COLO829 (cell line): ENCODE data around the gene ATG9A.
"Not testable (repeated sequence)": the region's sequence is repeated elsewhere in the genome, so short reads cannot be mapped to it uniquely, and the experiment has no call there.

ENCODE experiments used
- DNase-seq: peaks from one replicate; pipeline ENCODE4 v3.0.0; 2012; ENCODE audit warnings: low spot score

The ATG9A gene

GRCh38 chr2:219229305-219230058, at the start of gene ATG9A, which contains the start of gene ANKZF1:
Gene ATG9A, minus strand, starts transcription at chr2:219229636. Its CDS starts 1,612 bp downstream, at chr2:219228024.
Gene ANKZF1, plus strand, starts transcription at chr2:219229806. Its CDS starts 452 bp downstream, at chr2:219230258.
- DNase-seq = peak; percentile 98

DNA sequence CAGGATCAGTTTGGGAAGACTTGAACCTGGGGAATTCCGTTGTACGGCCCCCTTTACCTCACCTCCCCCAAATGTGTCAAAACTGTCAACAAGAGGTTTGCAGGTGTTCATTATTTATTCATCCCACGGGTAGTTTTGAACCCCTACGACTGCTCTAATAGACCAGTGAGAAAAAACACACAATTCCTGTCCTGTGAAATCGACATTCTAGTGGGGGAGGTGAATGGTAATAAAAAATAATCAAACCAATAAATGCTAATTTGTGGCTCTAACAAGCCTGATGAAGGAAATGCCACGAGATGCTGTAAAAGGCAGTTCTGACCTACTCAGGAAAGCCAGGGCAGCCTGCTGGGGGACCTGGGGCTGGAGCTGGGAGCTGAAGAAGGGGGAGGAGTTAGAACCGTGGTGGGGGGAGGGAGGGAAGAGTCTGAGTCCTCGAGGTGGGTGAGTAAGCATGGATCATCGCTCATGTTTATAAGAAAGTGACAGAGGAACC, 49.3 kb upstream of the ATG9A start:
- no peak for DNase-seq

DNA sequence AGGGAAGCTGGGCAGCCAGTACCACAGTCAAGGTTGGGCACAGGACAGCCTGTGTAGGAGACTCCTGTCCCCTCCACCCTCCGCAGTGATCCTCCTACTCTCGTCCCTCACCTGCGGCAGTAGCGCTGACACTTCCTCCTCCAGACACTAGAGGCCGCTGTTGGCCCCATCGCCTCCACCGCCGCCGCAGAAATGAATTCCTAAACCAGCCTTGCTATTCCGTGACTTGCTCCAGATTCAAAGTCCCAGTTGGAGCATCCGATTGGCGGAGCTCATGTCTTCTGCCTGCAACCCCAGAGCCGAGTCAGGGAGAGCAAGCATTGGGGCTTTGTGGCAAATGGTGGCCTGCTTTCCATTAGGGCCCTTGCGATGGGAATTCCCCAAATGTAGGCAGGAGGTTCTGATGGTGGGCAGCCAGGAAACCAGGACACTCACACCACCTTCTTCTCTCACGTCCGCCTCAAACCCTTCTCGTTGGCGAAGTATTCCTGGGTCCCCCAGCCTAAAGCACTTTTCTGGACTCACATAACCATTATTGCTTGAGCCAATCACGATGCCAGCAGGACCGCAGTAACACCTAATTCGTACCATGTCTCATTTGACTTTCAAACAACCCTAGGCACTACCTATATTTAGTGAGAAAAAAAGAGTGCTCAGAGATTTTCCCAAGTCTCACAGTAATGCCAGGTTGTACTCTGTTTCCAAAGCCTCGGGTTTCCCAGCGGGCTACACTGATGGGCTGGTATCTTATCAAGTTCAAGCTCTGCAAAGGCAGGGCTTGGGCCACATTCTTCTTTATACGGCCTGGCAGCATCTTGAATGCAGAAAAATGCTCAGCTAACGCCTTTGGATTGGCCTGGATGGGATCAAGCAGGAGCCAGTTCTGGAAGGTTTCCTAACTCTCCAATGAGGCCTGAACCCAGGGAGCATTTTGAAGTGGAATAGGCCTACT, 48.5 kb upstream of the ATG9A start:
- peak; percentile 79 for DNase-seq

GRCh38 chr2:219274361-219274921, 45.0 kb upstream of the ATG9A start:
- DNase-seq = no peak

GRCh38 chr2:219273937-219274336, 44.5 kb upstream of the ATG9A start:
- DNase-seq = no peak

DNA sequence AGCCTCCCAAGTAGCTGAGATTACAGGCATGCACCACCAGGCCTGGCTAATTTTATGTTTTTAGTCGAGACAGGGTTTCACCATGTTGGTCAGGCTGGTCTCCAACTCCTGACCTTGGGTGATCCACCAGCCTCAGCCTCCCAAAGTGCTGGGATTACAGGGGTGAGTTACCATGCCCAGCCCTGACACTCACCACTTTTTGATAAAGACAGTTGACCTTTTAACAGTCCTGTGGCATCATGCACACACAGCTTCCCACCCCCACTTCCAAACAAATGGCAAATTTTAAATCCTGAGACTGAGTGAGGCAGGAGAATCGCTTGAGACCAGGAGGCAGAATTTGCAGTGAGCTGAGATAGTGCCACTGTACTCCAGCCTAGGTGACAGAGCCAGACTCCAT, 43.6 kb upstream of the ATG9A start:
- DNase-seq = no peak

DNA sequence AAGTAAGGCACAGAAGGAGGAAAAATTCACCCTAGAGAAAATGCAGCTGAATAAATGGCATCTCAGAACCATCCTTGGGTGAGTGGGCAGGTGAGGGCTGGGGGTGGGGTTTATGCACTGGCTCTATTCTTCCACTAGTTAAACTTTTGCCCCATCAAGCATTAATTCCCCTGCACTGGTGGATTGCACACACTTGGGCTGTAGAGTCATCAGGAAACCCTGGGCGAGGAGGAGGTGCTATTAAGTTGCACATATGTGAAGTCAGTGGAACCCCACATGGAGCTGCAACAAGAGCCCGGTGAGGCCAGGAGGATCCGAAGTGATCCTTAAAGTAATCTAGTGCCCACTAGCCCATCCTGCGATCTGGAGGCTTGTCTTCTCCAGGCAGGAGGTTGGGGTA, 42.9 kb upstream of the ATG9A start:
- no peak for DNase-seq

GRCh38 chr2:219271021-219271420, 41.6 kb upstream of the ATG9A start:
- no peak for DNase-seq

GRCh38 chr2:219270055-219270372, 40.6 kb upstream of the ATG9A start:
- DNase-seq = no peak

DNA sequence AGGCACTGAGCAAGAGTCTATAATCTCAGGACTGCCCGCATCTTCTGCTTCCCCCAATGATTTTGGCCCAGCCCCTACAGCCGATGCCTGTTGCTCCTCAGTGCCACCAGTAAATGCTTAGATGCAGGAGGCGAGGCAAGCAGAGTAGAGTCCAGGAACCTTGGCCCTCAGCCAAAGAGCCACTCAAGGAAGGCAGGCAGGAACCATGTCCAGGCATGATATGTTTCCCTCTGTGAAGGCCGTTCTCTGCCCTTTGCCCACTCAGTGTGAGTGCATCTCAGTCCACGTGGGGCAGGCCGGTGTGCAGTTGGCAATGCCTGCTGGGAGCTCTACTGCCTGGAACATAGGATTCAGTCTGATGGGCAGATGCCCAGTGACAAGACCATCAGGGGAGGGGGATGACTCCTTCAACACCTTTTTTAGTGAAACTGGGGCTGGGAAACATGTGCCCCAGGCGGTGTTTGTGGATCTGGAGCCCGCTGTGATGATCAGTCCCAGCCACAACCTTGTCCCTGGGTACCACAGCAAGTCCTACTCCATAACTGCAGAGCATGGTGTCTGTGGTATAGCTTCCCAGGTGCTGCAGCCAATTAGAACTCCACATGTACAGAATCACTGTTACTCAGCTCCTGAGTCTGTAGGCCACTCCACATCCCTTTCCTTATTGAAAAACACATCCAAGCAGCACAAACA, 40.1 kb upstream of the ATG9A start:
- no peak for DNase-seq

DNA sequence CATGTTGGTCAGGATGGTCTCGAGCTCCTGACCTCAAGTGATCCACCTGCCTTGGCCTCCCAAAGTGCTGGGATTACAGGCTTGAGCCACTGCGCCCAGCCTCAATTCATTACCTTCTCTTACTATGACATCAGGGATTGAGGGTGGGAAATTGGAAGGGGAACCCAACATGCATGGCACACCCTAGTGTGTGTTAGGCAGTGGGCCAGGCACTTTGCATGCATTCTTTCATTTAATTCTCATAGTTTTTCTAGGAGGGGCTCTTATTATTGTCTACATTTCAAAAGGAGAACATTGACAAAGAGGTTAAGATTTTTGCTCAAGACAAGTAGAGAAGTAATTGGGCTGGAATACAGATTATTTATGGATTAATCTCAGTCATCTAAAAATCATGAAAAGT, 38.9 kb upstream of the ATG9A start:
- no peak for DNase-seq

GRCh38 chr2:219266886-219267285, 37.5 kb upstream of the ATG9A start:
- DNase-seq = no peak

- no peak for DNase-seq
Measured at GRCh38 chr2:219266232-219266631, 36.8 kb upstream of the ATG9A start.

GRCh38 chr2:219261024-219261855, 31.8 kb upstream of the ATG9A start:
- no peak for DNase-seq

DNA sequence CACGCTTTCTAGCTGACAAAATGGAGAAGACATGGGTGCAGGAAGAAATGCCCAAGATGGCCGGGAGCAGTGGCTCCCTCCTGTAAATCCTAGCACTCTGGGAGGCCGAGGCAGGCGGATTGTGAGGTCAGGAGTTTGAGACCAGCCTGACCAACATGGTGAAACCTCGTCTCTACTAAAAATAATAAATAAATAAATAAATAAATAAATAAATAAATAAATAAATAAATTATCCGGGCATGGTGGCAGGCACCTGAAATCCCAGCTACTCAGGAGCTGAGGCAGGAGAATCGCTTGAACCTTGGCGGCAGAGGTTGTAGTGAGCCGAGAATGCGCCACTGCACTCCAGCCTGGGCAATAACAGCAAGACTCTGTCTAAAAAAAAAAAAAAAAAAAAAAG, 29.5 kb upstream of the ATG9A start:
- not testable (repeated sequence) for DNase-seq

- no peak for DNase-seq
Measured at GRCh38 chr2:219254590-219255201, 25.3 kb upstream of the ATG9A start.

DNA sequence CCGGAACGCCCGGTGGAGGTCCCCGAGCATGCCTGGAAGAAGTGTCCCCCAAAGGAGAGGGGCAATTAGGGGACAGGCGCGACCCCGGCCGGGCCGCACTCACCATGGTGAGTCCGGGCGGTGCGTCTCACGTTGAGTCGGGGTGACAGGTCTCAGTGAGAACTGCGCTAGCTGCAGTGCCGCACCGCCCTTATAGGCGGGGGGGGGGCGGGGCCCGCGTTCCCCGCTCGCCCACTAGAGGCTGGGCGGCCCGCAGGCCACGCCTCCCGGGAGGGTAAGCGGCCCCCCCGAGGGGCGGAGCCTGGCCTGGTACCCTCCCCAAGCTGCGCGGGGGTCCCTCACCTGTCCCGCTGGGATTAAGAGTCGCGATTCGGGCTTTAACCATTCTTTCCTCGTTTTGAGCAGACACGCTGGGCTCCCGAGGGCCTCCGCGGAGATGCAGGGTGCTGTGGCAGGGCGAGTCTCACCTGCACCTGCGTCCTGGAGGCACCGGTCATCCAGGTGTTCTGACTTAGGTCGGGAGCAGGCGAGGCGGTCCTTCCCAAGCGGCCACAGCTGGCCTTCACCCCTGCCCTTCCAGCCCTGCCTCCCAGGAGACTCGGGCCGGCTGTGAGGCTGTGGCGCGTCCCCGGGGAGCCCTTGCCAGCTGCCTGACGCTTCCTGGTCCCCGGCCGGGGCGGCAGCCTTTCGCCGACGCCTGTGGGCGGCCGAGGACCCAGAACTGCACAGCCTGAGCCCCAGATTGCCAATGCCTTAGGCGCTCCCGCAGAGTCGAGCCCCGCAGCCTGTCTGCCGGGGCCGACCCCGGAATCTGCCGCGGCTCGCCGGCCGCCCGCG, 24.5 kb upstream of the ATG9A start, which contains the start of gene TUBA4A:
TUBA4A (minus strand) TSS at position 166 of the 837 bp plus-strand sequence; CDS start at position 106, 60 bp downstream.
- DNase-seq = no peak

DNA sequence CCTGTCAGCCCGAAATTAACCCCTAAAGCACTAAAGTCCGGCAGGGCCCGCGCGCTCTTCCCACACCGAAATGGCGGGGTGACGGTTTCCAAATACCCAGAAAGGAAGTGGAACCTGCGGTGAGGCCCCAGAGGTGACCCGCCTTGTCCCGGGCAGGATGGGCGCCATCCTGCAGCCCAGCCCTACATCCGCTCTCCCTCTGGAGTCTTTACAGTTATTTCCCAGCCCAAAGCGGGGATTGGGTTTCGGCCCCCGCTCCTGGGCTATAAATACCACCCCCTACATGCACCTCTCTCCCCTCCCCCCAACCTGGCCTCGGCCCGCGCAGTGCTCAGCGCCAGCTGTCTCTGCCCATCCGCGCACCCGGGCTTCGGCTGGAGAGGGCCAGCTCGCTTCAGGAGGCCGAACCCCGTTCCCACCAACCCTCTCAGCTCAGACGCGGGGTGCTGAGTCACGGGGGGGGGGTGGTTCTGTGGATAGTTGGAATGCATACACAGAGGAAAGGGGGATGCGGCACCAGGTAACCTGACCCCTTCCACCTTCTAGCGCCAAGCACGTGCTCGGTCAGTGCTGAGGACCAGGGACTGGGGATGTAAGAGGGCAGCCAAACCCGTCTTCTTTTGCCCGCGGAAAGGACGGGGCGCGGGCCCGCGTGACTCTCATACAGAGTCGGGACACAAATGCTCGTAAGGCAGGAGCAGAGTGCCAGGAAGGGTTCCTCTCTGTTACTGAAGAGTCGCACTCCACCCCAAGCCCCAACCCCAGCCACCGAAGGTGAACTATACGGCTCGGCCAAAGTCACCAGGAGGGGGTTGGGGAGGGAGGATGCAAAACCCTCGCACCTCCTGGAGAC, 23.7 kb upstream of the ATG9A start, which contains the start of gene TUBA4B:
TUBA4B (plus strand) TSS at position 344 of the 853 bp plus-strand sequence; CDS start at position 509, 165 bp downstream.
- no peak for DNase-seq

GRCh38 chr2:219252570-219252899, 23.1 kb upstream of the ATG9A start:
- no peak for DNase-seq
